ENCODE data around the gene ASPHD1.

- TF ChIP-seq EP300 (IDR thresholded peaks at IDR 0.05; ENCODE audit: low read depth) (no peak), POLR2A (IDR thresholded peaks at IDR 0.05) (no peak), CTCF (IDR thresholded peaks at IDR 0.05) (no peak), POLR2AphosphoS5 (IDR thresholded peaks at IDR 0.05) (no peak)
Measured at GRCh38 chr16:29921034-29921385, 20.7 kb downstream of the ASPHD1 start.

Measured in transverse colon (tissue), 4 donors.